GM18511 (cell line): ENCODE results near the gene PDE3B.
"Not testable (repeated sequence)": the region's sequence is repeated elsewhere in the genome, so short reads cannot be mapped to it uniquely, and the experiment has no call there.

Experiments
- ATAC-seq: cut with Tn5 transposase; IDR thresholded peaks from one replicate; pipeline ENCODE4 v1.9.1; 2021; ENCODE audit warnings: mild to moderate bottlenecking, moderate library complexity; ENCODE audit not compliant: unreplicated experiment

The PDE3B gene

GRCh38 chr11:14673824-14674405 lies 30.3 kb downstream of the PDE3B start:
- no peak for ATAC-seq

GRCh38 chr11:14676068-14676467 lies 32.5 kb downstream of the PDE3B start:
- ATAC-seq, result no peak

GRCh38 chr11:14677146-14677545 lies 33.5 kb downstream of the PDE3B start:
- ATAC-seq, result no peak

- ATAC-seq, result no peak
Observed at GRCh38 chr11:14678350-14678749, 34.7 kb downstream of the PDE3B start.

GRCh38 chr11:14679662-14680061 lies 36.1 kb downstream of the PDE3B start:
- no peak for ATAC-seq

GRCh38 chr11:14684234-14684915 lies 40.8 kb downstream of the PDE3B start:
- ATAC-seq, result not testable (repeated sequence)

- ATAC-seq, result no peak
Observed at GRCh38 chr11:14687456-14687855, 43.9 kb downstream of the PDE3B start.

- no peak for ATAC-seq
Observed at GRCh38 chr11:14687943-14688627, 44.5 kb downstream of the PDE3B start.

- ATAC-seq, result not testable (repeated sequence)
Observed at GRCh38 chr11:14695656-14696055, 52.1 kb downstream of the PDE3B start.

- no peak for ATAC-seq
Observed at GRCh38 chr11:14698771-14699170, 55.2 kb downstream of the PDE3B start.

GRCh38 chr11:14700593-14700992 lies 57.0 kb downstream of the PDE3B start:
- ATAC-seq, result no peak

GRCh38 chr11:14702760-14703159 lies 59.2 kb downstream of the PDE3B start:
- ATAC-seq, result no peak

- ATAC-seq, result no peak
Observed at GRCh38 chr11:14703731-14704130, 60.1 kb downstream of the PDE3B start.

GRCh38 chr11:14705067-14705466 lies 61.5 kb downstream of the PDE3B start:
- no peak for ATAC-seq

- ATAC-seq, result no peak
Observed at GRCh38 chr11:14713496-14714244, 70.1 kb downstream of the PDE3B start.

- not testable (repeated sequence) for ATAC-seq
Observed at GRCh38 chr11:14715669-14716068, 72.1 kb downstream of the PDE3B start.

GRCh38 chr11:14722496-14722895 lies 78.9 kb downstream of the PDE3B start:
- ATAC-seq, result no peak

- ATAC-seq, result no peak
Observed at GRCh38 chr11:14725150-14725549, 81.5 kb downstream of the PDE3B start.

GRCh38 chr11:14727215-14727614 lies 83.6 kb downstream of the PDE3B start:
- no peak for ATAC-seq

GRCh38 chr11:14727746-14728145 lies 84.1 kb downstream of the PDE3B start:
- no peak for ATAC-seq

GRCh38 chr11:14740539-14740938 lies 96.9 kb downstream of the PDE3B start:
- not testable (repeated sequence) for ATAC-seq
